HG03196 (cell line): ENCODE data around the gene TCF12.

ENCODE experiments used
- ATAC-seq: cut with Tn5 transposase; IDR thresholded peaks from one replicate; pipeline ENCODE4 v1.9.1; 2021; ENCODE audit not compliant: unreplicated experiment

The TCF12 gene

DNA sequence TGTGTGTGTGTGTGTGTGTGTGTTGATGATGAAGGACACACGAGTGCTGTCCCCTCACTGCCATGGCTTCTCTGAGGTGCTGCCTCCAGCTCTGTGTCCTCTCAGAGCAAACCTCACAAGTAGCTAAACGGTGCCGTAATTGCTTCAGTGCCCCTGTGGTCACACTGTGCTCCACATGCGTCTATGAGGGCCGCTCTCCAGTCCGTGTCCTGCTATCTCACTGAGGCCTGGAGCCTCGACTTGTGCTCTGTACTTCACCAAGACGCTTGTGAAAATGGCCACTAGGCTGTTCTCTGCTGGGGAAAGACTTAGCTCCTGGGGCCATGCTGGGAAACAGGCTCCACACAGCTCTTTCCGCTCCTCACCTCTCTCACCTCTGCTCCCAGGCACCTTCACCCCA, 392.4 kb downstream of the TCF12 start:
- ATAC-seq, result no peak

DNA sequence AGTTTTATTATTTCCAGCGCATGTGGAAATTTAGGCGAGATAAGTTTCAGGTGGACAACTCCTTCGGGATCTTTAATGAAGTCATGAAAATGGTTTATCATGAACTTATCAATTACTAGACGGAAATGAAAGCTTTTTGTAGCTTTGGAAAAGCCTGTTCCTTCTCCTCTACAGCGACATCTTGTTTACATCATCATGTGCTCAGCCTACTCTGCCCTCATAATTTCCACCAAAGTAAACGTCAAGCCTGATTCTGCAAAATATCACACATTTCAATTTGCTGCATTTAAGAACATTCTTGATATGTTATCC, 393.5 kb downstream of the TCF12 start:
- ATAC-seq, result no peak

DNA sequence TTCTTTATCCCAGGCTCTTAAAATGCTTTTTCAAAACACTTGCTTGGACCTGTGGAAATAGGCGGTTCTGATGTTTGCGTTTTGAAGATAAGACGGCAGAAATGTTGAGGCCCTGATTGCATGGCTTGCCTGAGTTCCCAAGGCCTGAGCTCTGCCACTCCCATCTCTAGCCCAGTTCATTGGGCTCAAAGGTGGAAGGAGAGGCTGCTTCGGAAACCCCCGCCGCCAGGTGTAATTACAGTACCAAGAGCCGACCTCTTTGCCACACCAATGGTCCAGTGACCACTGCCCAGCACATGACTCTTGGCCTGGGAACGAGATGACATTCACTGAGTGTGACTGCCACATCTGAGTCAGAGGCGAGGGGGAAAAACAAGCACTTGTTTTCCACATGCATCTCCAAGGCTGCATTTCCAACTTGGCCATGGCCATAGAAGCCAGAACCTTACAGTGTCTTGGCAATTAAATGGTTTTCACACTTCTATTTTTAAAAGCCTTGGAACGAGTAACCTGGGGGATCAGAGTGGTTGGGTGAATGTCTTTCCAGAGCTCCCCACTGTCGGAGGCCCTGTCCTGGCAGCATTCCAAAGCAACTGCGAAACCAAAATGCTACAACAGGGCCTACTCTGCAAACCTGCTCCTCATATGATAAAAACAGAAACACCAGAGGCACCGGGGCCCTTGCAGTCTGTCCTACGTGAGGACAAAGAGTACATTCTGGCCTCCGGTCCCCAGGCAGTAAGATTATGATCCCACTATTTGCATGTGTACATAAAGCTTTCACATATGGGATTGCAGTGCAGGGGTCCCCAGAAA, 394.1 kb downstream of the TCF12 start:
- no peak for ATAC-seq

DNA sequence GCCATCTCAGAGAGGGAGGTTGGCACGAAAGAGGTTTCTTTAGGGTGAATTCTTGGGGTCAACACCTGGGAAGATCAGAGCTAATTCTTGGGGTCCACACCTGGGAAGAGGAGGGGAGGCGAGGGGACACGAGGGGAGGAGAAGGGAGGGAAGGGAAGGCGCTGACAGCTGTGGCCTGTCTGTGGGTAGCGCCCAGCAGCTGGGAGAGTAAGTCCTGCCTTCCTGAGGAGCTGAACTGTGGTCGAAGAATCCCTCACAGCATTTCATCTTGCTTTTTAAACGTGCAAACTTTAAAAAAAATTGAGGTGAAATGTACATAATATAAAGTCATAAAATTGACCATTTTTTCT, 394.7 kb downstream of the TCF12 start:
- ATAC-seq, result no peak

DNA sequence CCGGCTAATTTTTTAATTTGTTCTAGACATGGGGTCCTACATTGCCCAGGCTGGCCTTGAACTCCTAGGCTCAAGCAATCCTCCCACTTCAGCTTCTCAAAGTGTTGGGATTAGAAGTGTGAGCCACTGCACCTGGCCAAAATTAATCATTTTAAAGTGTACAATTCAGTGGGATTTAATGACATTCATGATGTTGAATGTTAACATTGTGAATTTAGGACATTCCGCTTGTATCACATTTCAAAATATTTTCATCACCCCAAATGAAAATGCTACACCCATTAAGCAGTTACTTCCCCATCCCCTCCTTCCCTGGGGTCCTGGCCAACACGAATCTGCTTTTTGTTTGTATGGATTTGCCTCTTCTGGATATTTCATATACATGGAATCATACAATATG, 395.8 kb downstream of the TCF12 start:
- ATAC-seq, result no peak

DNA sequence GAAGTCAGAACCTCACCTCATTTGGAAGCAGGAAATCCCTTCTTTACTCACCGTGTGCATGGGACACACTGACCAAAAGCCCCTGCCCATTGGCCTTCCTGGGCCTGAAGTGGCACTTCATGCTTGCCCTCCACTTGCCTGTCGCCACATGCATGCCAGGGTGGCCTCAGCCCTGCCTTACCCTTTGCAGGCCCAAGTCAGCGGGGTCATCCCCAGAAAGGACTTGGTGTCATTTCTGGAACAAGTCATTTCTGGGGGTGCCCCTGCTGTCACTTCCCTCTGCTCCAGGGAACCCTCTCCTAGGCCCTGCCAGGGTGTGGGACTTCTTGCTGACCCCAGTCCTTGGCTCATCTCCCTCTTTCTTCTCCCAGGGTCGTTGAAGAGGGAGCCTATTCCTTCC, 398.0 kb downstream of the TCF12 start:
- ATAC-seq, result no peak

DNA sequence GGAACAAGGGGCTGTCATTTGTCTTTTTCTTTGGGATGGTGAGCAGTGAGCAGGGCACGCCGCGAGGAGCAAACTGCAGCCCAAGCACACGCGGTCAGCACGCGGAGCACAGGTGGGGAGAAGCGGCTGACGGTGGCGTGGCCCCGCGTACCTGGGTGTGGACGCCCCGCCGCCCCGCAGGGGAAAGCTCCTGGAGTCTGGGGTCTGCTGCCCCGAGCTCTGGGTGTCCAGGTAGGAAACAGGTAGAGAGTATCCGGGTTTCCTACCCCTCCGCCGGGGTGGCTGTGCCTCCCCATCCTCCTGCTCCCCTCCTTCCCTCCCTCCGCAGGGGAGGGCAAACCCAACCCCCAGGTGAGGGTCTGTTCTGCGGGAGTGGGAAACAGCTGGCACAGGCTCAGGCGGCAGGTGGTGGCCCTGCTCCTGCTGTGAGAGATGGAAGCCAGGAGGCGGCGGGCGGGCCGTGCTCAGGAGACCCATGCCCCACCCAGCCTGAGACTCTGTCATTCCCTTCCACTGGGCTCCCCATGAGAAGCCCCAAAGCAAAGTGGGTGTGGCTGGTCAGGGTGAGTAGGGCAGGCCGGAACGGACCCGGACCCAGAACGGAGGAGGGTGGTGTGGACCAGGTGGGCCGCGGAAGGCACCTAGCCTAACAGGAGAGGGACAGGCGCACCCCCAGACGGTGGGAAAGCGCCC, 400.9 kb downstream of the TCF12 start:
- ATAC-seq, result no peak

DNA sequence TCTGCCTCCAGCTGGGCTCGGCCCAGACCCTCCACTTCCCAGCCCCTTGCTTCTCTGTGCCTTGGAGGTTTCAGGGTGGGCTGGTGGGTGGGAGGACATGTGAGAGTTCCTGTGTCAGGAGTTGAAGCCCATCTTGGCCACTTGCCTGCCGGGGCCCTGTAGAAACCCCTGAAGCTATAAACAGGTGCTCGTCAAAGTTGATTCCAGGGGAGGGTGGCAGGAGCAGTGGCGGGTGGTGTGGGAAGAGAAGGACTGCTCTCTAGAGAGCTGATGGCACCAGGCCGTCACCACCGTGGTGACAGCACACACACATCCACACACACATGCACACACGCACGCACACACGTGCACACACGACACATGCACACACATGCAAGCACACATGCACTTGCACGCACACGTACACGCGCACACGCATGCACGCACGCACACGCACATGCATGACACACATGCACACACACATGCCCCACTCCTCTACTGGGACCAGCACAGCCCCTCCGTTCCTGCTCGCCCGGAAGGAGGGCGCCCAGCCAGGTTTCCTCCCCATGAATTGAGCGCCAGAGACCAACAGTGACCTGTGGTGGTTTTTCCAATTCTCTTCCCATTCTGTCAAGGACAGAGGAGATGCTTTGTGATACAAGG, 401.6 kb downstream of the TCF12 start:
- no peak for ATAC-seq

DNA sequence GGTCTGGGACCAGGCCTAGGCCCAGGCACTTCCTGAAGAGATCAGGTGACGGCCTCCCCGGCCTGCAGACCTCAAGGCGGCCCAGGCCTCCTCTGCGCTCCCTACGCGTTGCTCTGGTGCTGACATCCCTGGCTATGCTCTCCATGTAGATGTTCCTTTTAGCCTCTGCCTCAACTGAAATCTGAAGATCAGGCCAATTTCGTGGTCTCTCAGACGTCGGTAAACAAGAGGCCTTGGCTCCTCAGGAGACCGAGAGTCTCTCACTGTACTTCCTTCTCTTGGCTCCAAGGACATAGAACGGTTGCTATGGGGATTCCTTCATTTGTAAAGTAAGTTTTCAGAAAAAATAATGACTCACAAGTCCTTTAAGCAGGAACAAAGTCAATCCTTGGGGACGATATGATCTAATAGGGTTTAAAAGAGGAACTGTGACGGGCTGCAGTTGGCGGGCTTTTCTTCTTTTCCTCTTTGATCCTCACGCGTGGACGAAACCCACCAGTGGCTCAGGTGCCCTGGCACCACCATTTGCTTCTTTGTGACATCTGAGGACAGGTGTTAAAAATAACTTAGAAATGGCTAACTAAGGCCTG, 402.3 kb downstream of the TCF12 start:
- ATAC-seq, result no peak

DNA sequence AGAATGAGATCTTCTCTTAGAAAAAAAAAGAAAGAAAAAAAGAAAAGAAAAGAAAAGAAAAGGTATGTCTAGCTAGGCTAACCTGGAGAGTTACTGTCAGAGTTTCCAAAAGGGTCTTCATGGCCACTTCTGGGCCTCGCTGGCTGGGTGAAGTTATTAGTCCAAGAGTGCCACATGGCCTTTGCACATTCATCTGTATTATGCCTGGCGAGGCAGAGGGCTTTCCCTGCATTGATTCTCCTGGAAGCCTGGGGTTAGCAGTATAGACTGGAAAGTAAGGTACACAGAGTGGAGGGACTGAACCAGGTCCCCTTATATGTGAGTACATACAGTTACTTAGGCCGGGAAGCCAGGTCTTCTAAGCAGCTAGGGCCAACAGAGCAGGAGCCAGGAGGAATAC, 403.0 kb downstream of the TCF12 start:
- ATAC-seq, result no peak

DNA sequence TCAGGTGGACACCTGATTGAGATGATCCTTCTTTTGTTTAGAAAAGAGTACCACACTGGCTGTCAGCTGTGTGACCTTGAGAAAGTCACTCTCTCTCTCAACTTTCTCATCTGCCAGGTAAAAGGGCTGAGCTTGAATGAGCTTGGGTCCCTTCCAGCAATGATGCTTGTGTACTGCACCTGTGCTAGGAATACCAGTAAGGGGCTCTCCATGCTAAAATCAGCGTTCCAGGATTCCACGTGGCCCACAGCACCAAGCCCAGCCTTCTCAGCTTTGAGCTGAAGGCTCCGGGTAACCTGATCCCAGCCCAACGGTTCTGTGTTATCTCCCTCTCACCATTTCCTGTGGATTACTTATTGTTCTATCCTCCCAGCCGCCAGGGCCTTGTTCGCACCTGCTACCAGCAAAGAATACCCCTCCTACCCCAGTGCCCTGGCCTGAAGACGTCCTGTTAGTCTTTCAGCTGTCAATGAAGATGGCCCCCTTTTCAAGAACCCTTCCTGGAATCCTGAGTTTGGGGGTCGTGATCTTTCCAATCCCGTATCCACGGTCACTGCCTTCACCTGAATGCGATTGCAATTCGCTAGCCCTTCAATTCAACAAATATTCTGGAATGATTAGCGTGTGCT, 403.6 kb downstream of the TCF12 start:
- ATAC-seq, result no peak

DNA sequence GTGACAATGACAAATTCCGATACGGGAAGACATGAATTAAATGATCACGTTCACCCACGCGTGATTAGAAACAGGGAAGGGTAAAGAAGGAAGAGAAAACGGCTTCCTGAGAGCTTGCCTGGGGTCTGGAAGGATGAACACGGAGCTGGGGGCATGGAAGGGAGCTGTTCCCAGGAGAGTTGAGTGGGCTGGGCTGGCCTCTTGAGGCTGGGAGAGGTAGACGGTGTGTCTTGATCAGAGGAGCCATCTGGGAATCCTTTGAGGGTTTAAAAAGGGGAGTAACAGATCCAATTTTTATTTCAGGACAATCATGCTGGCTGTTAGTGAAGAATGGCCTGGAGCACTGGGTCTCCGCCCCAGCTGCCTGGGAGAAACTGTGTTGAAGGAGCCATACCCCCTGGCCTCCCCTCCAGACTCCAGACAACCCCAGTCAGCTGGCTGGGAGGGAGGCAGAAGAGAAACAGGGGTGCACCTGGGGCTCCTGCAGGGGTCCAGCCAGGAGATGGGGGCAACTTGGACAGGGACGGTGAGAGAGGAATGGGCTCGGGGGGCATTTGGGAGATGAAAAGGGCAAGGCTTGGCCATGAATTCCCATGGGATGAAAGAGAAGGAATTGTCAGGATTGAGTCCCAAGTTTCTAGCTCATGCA, 404.3 kb downstream of the TCF12 start:
- ATAC-seq, result no peak

DNA sequence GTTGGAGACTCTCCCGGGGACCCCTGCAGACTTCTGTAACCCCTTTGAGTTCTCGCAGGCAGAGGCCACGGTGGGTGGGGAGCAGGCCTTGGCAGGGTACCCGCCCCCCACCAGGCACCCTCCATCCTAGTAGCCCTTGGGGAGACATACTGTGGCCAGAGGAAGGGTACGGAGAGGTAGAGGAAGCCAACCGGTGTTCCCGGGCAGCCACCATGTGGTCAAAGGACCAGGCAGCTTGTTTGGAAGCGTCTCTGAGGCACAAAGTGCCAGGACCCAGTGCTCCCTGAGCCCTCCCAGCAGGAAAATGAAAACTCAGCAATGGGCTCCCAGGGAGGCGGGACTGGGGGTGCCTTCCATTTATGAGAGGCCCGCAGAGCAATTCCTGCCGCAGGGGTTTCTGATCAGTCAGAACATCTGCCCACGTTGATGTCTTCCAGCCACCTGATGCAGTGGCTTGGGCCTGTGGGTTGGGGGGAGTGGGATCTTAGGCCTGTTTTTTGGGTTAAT, 404.9 kb downstream of the TCF12 start:
- no peak for ATAC-seq

DNA sequence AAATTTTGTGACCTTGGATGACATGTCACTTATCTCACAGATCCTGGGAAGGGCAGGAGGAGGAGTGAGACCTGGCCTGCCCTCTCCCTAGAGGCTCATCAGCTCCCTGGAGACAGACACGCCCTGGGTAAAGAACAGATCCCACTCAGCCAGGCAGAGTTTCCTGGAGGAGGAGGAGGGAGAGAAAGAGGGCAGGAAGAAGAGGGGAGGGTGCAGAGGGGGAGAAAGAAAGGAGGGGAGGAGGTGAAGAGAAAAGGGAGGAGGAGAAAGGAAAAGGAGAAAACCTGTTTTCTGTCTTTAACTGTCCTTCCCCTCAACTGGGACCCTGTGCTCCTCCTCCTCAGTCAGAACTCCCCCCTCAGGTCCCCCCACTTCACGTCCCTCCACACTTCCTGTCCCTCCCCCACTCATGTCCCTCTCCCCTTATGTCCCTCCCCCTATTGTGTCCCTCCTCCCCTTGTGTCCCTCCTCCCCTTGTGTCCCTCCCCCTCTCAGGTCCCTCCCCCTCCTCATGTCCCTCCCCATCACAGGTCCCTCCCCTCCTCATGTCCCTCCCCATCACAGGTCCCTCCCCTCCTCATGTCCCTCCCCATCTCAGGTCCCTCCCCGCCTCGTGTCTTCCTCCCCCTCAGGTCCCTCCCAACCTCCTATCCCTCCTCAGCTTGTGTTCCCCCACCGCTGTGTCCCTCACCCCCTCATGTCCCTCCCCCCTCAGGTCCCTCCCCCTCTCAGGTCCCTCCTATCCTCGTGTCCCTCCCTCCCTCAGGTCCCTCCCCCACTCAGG, 405.6 kb downstream of the TCF12 start:
- no peak for ATAC-seq

DNA sequence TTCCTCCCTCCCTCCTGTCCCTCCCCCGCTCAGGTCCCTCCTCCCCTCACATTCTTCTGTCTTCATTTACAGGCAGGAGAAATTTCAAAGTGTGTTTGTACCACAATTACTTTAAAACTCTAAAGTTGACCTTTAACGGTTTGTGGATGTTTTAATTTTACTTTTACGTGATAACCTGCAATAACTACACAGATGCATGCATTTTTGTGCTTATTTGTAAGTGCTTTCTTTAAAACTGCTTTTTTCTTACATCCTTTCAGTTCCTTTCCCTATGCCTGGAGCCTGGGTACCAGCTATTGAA, 406.1 kb downstream of the TCF12 start:
- no peak for ATAC-seq

DNA sequence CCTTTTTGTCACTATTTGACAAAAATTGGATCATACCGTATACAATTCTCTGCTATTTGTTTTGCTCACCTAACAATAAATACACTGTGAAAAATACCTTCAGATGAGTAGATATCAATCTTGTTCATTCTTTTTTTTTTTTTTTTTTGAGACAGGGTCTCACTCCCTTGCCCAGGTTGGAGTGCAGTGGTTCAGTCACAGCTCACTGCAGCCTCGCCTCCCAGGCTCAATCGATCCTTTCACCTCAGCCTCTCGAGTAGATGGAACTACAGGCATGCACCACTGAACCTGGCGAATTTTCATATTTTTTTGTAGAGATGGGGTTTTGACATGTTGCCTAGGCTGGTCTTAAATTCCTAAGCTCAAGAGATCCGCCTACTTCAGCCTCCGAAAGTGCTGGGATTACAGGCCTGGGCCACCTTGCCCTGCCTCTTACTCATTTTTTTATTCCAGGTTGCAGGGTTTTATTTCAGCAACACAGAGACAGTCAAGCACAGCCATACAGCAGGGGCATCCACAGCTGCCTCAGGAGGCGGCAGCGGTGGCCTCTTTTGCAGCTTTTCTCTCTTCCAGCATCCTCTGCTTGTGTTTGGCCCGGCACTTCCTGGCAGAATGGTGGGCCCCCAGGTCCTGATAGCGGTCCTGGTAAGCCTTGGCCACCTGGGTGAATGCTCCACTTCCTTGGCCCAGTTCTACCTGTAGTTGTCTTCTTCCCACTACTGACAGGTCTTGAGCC, 406.7 kb downstream of the TCF12 start:
- ATAC-seq, result no peak

DNA sequence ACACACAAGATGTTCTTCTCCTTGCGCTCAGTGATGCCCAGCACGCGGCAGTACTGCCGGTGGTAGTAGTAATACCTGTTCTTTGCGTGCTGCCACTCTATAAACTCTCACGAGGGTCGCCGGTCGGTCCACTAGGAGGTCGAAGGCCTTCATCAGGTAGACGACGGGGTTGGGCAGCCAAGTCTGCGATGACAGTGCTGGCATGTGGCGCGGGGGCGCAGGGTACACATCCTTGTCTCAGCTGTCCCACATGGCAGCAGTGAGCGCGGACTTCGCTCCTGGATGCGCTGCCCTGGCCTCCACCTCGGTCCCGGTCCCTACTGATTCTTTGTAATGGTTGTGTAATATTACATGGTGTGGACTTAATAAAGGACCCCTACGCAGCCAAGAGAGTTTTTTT, 407.8 kb downstream of the TCF12 start:
- ATAC-seq, result no peak

DNA sequence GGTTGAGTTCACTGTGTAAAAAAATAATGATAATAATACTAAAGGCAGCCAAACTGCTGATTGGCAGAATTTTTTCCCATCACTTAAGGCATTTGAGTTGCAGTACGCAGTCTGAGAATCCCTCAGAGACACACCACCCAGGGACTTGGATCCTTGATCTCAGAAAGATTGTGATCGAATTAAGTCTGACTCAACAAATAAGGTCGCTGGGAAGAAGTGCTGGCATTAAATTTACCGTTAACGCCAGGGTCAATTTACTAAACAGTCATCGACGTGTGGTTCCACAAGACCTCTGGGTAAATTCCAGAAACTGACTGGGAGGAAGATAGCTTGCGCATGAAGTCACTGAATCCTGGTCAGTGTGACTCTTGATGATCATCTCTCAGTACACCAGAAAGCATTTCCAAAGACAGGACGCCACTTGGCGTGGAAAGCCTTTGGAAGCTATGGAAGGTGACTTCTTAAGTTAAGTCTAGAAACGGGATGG, 409.6 kb downstream of the TCF12 start:
- ATAC-seq, result no peak

DNA sequence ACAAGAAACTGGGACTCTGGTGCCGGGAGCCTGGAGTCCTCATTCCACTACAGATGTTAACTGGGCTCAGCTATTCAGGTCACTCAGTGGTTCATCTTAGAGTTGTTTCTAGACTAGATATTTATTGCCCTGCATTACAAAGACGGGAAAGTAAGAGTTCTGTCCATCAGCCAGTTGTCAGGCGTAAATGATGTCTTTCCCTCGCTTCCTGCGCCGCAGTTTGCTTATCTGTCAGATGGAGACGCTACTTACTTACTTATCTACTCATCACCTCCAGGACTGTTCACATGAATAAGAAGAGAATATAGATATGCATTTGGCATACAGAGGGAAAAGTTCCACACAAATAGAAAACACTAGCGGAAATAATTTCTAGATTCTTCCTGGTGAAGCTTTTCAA, 410.0 kb downstream of the TCF12 start:
- ATAC-seq, result no peak

DNA sequence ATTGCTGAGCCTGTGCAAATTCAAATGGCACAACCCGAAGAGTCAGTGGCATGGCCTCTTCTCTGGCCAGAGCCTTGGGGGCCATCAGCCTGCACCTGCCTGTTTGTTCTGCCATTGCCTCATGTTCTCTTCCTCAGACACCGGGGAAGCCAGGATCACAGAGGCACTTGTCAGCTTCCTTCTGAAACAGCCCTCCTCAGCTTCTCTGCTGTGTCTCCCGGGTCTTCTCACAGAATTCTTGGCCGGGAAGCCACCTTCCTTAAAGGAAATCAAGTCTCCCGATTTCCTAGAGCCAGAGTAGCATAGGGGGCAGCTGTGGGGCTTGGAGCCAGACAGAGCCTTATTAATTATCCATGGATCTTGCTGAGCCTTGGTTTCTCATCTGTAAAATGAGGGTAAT, 410.5 kb downstream of the TCF12 start:
- ATAC-seq, result no peak
